ENCODE measurements around the gene FANCC. TPM values are rescaled to one million over a fixed set of nuclear protein-coding genes. Genes with fewer than 3 reads are reported as not detected.

Gene FANCC
- total and polyA plus RNA-seq, 2 of the 8 experiments (the other 6 are each of a cell fraction or from before 2014, with no cell fraction given): 7.8 to 15.2 TPM

GRCh38 chr9:95138474-95138873 lies 179.0 kb downstream of the FANCC start:
- no peak overlapping the region for H2AFZ ChIP-seq (ENCODE audit: low read length)
- no peak overlapping the region for H4K5ac ChIP-seq (ENCODE audit: insufficient read length, low read depth, low read length)
- no peaks in the 10 kb centered on the region for H3K27me3 ChIP-seq (replicated peaks in 1 of 4; ENCODE audit: control insufficient read depth in 3 of 4, extremely low read depth in 1 of 4, insufficient read depth in 3 of 4, low read length in 3 of 4)
- H3K79me1 ChIP-seq (ENCODE audit: low read depth, low read length): no peaks in the 10 kb centered on the region
- no peak overlapping the region for H4K91ac ChIP-seq (replicated peaks; ENCODE audit: insufficient read length, low read length)
- H3K23me2 ChIP-seq (ENCODE audit: low read depth, low read length): no peaks in the 10 kb centered on the region
- no peak overlapping the region for H2BK15ac ChIP-seq (ENCODE audit: low read length)
- no peak overlapping the region for H3K18ac ChIP-seq (ENCODE audit: extremely low read depth, low read length)
- POLR2A ChIA-PET (ENCODE audit: partially characterized antibody): interaction anchor here (1.5 kb wide), 1 partner anchor 42 kb away, joined by 3 read pairs; no protein-coding TSS in a partner anchor
- no peak overlapping the region for H4K8ac ChIP-seq (ENCODE audit: extremely low read depth, insufficient read depth, low read length)
- no peaks in the 10 kb centered on the region; a peak in 1 of 7 replicates for H3K4me1 ChIP-seq (replicated peaks in 1 of 4; ENCODE audit: control insufficient read depth in 3 of 4, insufficient read depth in 4 of 4, low read length in 3 of 4)
- H3K27ac ChIP-seq (ENCODE audit: low read depth, low read length): no peak overlapping the region
- no peaks in the 10 kb centered on the region for H3K79me2 ChIP-seq (ENCODE audit: control insufficient read depth in 1 of 2, insufficient read depth in 2 of 2, low read length in 2 of 2)
- no peak overlapping the region for H3K56ac ChIP-seq (replicated peaks; ENCODE audit: insufficient read length, low read depth, low read length)
- no peak overlapping the region for H3K9ac ChIP-seq (replicated peaks in 1 of 4; ENCODE audit: extremely low read depth in 1 of 4, low read depth in 3 of 4, low read length in 3 of 4)
- H3K4me2 ChIP-seq (ENCODE audit: insufficient read depth in 1 of 2, low read depth in 2 of 2, low read length in 2 of 2): no peak overlapping the region
- 0 out of 2 replicates have a peak overlapping the region, but pooled peaks have one; percentile 3 for H2AK5ac ChIP-seq (ENCODE audit: low read depth, low read length)
- no peak overlapping the region for H2BK12ac ChIP-seq (ENCODE audit: low read depth, low read length)
- WGBS, 2 experiments (ENCODE audit: extremely low coverage in 1 of 2, insufficient coverage in 1 of 2, insufficient read length in 1 of 2, insufficient replicate concordance in 2 of 2, low coverage in 1 of 2, low lambda C conversion rate in 2 of 2, missing lambda C conversion rate in 1 of 2): 89% methylated on average over 10 of the region's 10 CpGs; no CpG with 5 or more reads in 1 of the 2 experiments
- H3K4ac ChIP-seq (replicated peaks; ENCODE audit: insufficient read length, low read depth, low read length): no peak overlapping the region
- no peak for DNase-seq (ENCODE audit: low read depth in 1 of 2, low spot score in 2 of 2)
- H3K23ac ChIP-seq (ENCODE audit: insufficient read length): no peak overlapping the region
- no peak overlapping the region; the same call in 1 of the 2 replicates for H2BK5ac ChIP-seq (ENCODE audit: low read depth, low read length)
- H3K4me3 ChIP-seq (ENCODE audit: extremely low read depth in 1 of 4, insufficient read depth in 2 of 4, low read depth in 3 of 4, low read length in 4 of 4): no peak overlapping the region
- H3K36me3 ChIP-seq (ENCODE audit: control insufficient read depth in 2 of 4, insufficient read depth in 4 of 4, low read length in 3 of 4): no peaks in the 10 kb centered on the region
- H3K9me3 ChIP-seq (ENCODE audit: insufficient read depth in 2 of 2, low read depth in 1 of 2, low read length in 1 of 2): no peaks in the 10 kb centered on the region
- H2BK120ac ChIP-seq (replicated peaks; ENCODE audit: low read depth, low read length): no peak overlapping the region
- no peaks in the 10 kb centered on the region for H4K20me1 ChIP-seq (replicated peaks in 1 of 2; ENCODE audit: control insufficient read depth in 1 of 2, insufficient read depth in 2 of 2, low read length in 2 of 2)
- no peak overlapping the region for H2BK20ac ChIP-seq (ENCODE audit: low read length)
- H3K14ac ChIP-seq (ENCODE audit: insufficient read length): no peak overlapping the region
- CTCF ChIA-PET (ENCODE audit: partially characterized antibody): interaction anchor here (0.7 to 3.0 kb wide), 6 partner anchors 9 to 127 kb away, joined by 3 to 14 read pairs (median 8); no protein-coding TSS in a partner anchor
- no peak for FAIRE-seq
- TF ChIP-seq POU5F1 (IDR thresholded peaks at IDR 0.05; ENCODE audit: low read depth, low read length) (no peak), CTCF (IDR thresholded peaks at IDR 0.05; ENCODE audit: control extremely low read depth in 1 of 3, insufficient read depth in 1 of 3, low read depth in 1 of 3, low read length in 3 of 3) (peak; percentile 7 to 46 (median 42); a peak in 3 of 4 replicates), RXRA (IDR thresholded peaks at IDR 0.05; ENCODE audit: insufficient read depth, low read depth, low read length) (no peak), CREB1 (IDR thresholded peaks at IDR 0.05) (no peak), CHD1 (IDR thresholded peaks at IDR 0.05; ENCODE audit: low read depth, low read length) (no peak), TBP (IDR thresholded peaks at IDR 0.05; ENCODE audit: low read depth, low read length) (no peak)
